AG09319 (cell line): ENCODE results near the gene KRT76.

Experiments used
- DNase-seq: peaks from one replicate; pipeline ENCODE4 v3.0.0-alpha.2; 2010; ENCODE audit warnings: low read depth; ENCODE audit errors: extremely low read depth
- CTCF ChIP-seq: IDR thresholded peaks from 2 replicates; pipeline ENCODE4 v1.5.1; 2011; ENCODE audit warnings: low read depth, mild to moderate bottlenecking, inconsistent platforms, low read length, moderate library complexity

KRT76 gene

DNA sequence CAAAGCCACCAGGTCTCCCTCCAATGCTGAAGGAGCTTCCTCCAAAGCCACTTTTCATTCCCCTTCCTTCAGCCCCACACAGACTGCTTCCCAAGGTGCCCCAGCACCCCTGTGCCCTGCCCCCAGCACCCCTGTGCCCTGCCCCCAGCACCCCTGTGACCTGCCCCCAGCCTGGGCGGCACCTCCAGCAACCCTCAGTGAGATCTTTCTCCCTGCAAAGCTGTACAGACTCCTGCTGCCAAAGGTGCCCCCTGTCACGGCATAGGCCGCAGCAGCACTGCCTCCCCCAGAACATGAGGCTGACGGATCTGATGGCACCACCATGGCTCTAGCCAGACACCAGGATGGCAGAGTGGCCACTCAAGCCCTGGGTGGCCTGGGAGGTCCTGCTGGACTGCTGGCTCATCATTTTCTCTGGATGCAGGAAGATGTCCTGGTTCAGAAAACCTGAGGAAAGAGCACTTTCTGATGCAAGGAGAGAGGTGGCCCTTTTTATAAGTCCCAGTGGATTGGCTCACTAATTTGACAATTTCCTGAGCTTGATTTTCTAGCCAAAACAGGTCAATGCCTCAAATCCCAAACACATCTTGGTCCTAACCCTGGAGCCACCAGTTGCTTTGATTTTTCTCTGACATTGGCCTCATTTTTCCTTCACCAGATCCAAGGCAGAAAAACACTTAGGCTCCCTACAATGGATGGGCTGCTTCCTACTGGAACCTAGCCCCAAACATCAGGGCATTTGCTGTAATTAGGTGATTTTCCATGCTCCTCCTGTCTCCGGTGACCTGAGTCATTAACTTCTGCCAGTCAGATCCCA, 41.1 kb downstream of the KRT76 start:
- TF ChIP-seq CTCF: no peak
- no peak for DNase-seq

- no peak for TF ChIP-seq CTCF
- no peak for DNase-seq
Observed at GRCh38 chr12:52735106-52735505, 42.0 kb downstream of the KRT76 start.

GRCh38 chr12:52730793-52731192, 46.4 kb downstream of the KRT76 start:
- no peak for DNase-seq
- no peak for TF ChIP-seq CTCF

DNA sequence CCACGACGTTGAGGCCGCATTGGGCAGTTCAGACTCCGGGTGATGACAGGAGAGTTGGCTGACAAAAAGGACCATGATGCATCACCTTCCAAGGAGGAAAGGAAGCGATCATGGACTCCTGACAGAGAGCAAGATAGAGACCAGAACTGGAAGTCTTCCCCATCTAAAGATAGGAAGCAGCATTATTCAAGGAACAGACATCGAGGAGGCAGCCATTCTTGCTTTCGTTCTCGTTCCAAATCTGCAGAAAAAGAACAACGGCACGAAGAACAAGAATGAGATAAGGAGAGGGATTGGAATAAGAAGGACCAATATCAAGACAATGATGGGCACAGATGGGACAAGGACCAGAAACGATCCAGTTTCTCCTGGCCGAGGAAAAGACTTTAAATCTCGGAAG, 46.8 kb downstream of the KRT76 start:
- TF ChIP-seq CTCF: no peak
- no peak for DNase-seq

DNA sequence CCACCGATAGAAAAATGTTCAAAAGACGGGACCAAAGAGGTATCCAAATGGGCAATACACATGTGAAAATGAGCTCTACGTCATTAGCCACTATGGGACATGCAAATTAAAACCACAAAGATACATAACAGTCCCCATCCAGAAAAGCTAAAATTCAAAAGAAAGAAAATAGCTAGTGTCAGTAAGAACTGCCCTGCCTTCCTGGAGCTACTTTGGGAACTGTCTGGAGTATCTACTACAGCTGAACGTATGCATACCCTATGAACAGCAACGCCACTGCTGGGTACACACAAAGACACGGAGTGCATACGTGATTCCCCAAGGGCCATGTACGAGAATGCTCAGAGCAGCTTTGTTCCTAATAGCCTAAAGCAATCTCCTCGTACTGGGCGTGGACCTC, 48.0 kb downstream of the KRT76 start:
- no peak for DNase-seq

GRCh38 chr12:52728374-52728773, 48.8 kb downstream of the KRT76 start:
- no peak for DNase-seq
- no peak for TF ChIP-seq CTCF

More for the DNA sequence above, 48.0 kb downstream of the KRT76 start:
- no peak for TF ChIP-seq CTCF

GRCh38 chr12:52727037-52727436, 50.1 kb downstream of the KRT76 start:
- TF ChIP-seq CTCF: no peak
- DNase-seq: no peak
